Glutamatergic neuron (in vitro differentiated cells): ENCODE results near the gene USH2A. TPM values are rescaled to one million over a fixed set of nuclear protein-coding genes. Genes with fewer than 3 reads are reported as not detected.
"Not testable (repeated sequence)": the region's sequence is repeated elsewhere in the genome, so short reads cannot be mapped to it uniquely, and the experiment has no call there.

Source experiments
- DNase-seq: peaks from one replicate; pipeline ENCODE4 v3.0.0; 2022
- H3K27ac Mint-ChIP-seq: one replicate; pipeline ENCODE4 v1.8.0; 2020; ENCODE audit warnings: mild to moderate bottlenecking, mixed read lengths, inconsistent platforms; ENCODE audit not compliant: unreplicated experiment
- H3K27me3 Mint-ChIP-seq: one replicate; pipeline ENCODE4 v1.8.0; 2020; ENCODE audit warnings: mild to moderate bottlenecking, moderate library complexity, mixed read lengths, inconsistent platforms; ENCODE audit not compliant: unreplicated experiment
- H3K36me3 Mint-ChIP-seq: one replicate; pipeline ENCODE4 v1.8.0; 2020; ENCODE audit warnings: mild to moderate bottlenecking, mixed read lengths, inconsistent platforms; ENCODE audit not compliant: unreplicated experiment
- H3K4me1 Mint-ChIP-seq: one replicate; pipeline ENCODE4 v1.8.0; 2020; ENCODE audit warnings: mild to moderate bottlenecking, low read depth, mixed read lengths, inconsistent platforms; ENCODE audit not compliant: unreplicated experiment
- H3K4me3 Mint-ChIP-seq: one replicate; pipeline ENCODE4 v1.8.0; 2020; ENCODE audit warnings: mild to moderate bottlenecking, mixed read lengths, inconsistent platforms; ENCODE audit not compliant: unreplicated experiment
- H3K9me3 Mint-ChIP-seq: one replicate; pipeline ENCODE4 v1.8.0; 2020; ENCODE audit warnings: mild to moderate bottlenecking, moderate library complexity, mixed read lengths, inconsistent platforms; ENCODE audit not compliant: unreplicated experiment
- CTCF ChIP-seq: fragments of 200-600 bp; sonication (generic); IDR thresholded peaks from one replicate; pipeline ENCODE4 v1.5.0; 2021; ENCODE audit not compliant: partially characterized antibody, unreplicated experiment
- total RNA-seq: library from RNA; stranded (reverse); fragmentation: NEBNext Ultra II Directional; extraction: Animal tissue kit (Norgen Biotek cat#: 25700); gene quantifications from one replicate; pipeline ENCODE4 v1.2.1, GENCODE V29; 2021; ENCODE audit not compliant: unreplicated experiment

The USH2A gene
- total RNA-seq, 1 donor from 2014 or later = not detected

DNA sequence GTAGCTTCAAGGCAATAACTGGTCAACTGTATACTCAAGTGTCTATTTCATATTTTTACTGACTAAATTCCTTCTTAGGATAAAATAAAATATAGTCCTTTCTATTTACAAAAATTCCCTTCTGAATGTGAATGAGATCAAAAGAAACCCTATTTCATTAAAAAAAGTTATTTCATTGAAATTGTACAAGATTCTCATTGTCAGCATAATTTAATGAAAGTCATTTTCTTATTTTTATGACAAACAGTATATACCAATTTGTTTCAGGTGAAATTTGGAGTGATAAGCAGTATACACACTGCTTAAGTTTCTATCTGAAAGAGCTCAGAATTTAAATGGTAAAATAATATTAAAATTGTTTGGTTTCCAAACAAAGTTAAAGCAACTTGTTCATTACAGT is 269.2 kb downstream of the USH2A start:
- peaks cover 5% of the 10 kb centered on the region for H3K36me3 Mint-ChIP-seq
- H3K4me3 Mint-ChIP-seq = no peak overlapping the region
- no peaks in the 10 kb centered on the region for H3K4me1 Mint-ChIP-seq
- H3K27ac Mint-ChIP-seq = no peak overlapping the region
- no peaks in the 10 kb centered on the region for H3K27me3 Mint-ChIP-seq
- no peak for DNase-seq
- H3K9me3 Mint-ChIP-seq = no peaks in the 10 kb centered on the region
- TF ChIP-seq CTCF = no peak

DNA sequence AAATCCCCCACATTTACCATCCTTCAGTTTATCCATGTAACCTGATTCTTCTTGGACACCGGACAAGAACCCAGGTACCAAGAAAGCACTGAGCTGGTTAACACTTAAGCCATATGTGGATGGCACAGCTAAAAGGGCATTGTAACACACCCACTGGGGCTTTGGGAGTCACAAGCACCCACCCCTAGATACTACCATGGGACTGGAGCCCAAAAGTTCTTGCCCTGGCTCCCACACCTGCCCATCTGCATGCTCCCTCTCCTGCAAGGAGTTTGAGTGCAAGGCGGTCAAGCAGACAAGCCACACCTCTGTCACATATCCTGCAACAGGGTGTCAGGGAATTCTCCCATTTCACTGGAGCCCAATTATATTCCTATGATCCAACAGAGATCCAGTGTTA is 270.1 kb downstream of the USH2A start:
- H3K27me3 Mint-ChIP-seq = no peaks in the 10 kb centered on the region
- TF ChIP-seq CTCF = no peak
- no peaks in the 10 kb centered on the region for H3K9me3 Mint-ChIP-seq
- no peak overlapping the region for H3K4me3 Mint-ChIP-seq
- H3K4me1 Mint-ChIP-seq = no peaks in the 10 kb centered on the region
- H3K27ac Mint-ChIP-seq = no peak overlapping the region
- H3K36me3 Mint-ChIP-seq = peaks cover 5% of the 10 kb centered on the region
- no peak for DNase-seq

GRCh38 chr1:216145451-216146018 is 277.7 kb downstream of the USH2A start:
- H3K27ac Mint-ChIP-seq, DNase-seq, H3K4me1 Mint-ChIP-seq, H3K27me3 Mint-ChIP-seq, H3K36me3 Mint-ChIP-seq, H3K4me3 Mint-ChIP-seq, H3K9me3 Mint-ChIP-seq: not testable (repeated sequence)

- H3K9me3 Mint-ChIP-seq = peaks cover 10% of the 10 kb centered on the region
- H3K36me3 Mint-ChIP-seq = no peaks in the 10 kb centered on the region
- H3K4me3 Mint-ChIP-seq = no peak overlapping the region
- TF ChIP-seq CTCF = no peak
- H3K27ac Mint-ChIP-seq = no peak overlapping the region
- H3K27me3 Mint-ChIP-seq = peaks cover 5% of the 10 kb centered on the region
- no peak for DNase-seq
- H3K4me1 Mint-ChIP-seq = peaks cover 12% of the 10 kb centered on the region
These were observed 278.4 kb downstream of the USH2A start for GRCh38 chr1:216144661-216145450.

DNA sequence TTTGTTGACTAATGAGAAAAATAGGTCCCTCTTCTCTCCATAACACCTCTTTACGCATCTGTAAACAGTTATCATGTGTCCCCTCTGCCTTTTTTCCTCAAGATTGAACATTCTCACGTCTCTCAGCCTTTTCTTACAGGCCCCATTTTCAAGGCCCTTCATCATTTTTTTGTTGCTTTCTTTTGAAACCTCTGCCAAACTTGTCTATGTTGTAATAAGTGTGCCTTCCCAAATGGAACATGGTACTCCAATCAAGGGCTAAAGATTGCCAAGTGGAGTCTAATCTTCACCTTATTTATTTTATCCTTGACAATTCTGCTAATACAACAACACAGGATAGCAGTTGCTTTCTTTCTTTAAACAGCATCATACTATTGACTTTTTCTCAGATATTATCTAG is 280.3 kb downstream of the USH2A start:
- Mint-ChIP-seq H3K4me3 (no peak overlapping the region), H3K27ac (no peak overlapping the region), H3K9me3 (peaks cover 10% of the 10 kb centered on the region), H3K27me3 (peaks cover 5% of the 10 kb centered on the region), H3K36me3 (no peaks in the 10 kb centered on the region), H3K4me1 (peaks cover 16% of the 10 kb centered on the region)
- no peak for TF ChIP-seq CTCF
- no peak for DNase-seq
